Cardiac fibroblast (primary cell): Measurements from ENCODE around the gene KCNH6.

ENCODE experiments used
- DNase-seq, 2 donors: peaks; one replicate each; pipeline versions ENCODE4 v3.0.0 to v3.0.0-alpha.2; 2010; ENCODE audit warnings: low read depth in 2 of 2
- H3K4me3 ChIP-seq, 2 donors: replicated peaks in 1 of 2; 1 replicate in 1 of 2; 2 replicates in 1 of 2; pipeline ENCODE4 v1.5.1; 2011; ENCODE audit warnings: low read depth in 2 of 2, low read length in 2 of 2, mild to moderate bottlenecking in 2 of 2, moderate library complexity in 1 of 2
- CTCF ChIP-seq: IDR thresholded peaks from one replicate; pipeline ENCODE4 v1.5.1; 2011; ENCODE audit warnings: low read depth, mild to moderate bottlenecking, low read length, inconsistent platforms

Gene KCNH6

GRCh38 chr17:63506627-63507026, 16.5 kb upstream of the KCNH6 start:
- TF ChIP-seq CTCF: no peak
- DNase-seq: no peak
- no peak overlapping the region for H3K4me3 ChIP-seq

GRCh38 chr17:63511331-63511730, 11.8 kb upstream of the KCNH6 start:
- no peak for DNase-seq
- TF ChIP-seq CTCF: no peak
- H3K4me3 ChIP-seq: no peak overlapping the region

- TF ChIP-seq CTCF: no peak
- no peak overlapping the region for H3K4me3 ChIP-seq
- no peak for DNase-seq
Measured at GRCh38 chr17:63512388-63512787, 10.8 kb upstream of the KCNH6 start.

- H3K4me3 ChIP-seq: no peak overlapping the region
- TF ChIP-seq CTCF: no peak
- DNase-seq: no peak
Measured at GRCh38 chr17:63512896-63513644, 10.1 kb upstream of the KCNH6 start.

GRCh38 chr17:63514477-63514876, 8.7 kb upstream of the KCNH6 start:
- H3K4me3 ChIP-seq: no peak overlapping the region
- no peak for TF ChIP-seq CTCF
- no peak for DNase-seq

- no peak for TF ChIP-seq CTCF
- DNase-seq: no peak
- H3K4me3 ChIP-seq: no peak overlapping the region
Measured at GRCh38 chr17:63514974-63515373, 8.2 kb upstream of the KCNH6 start.

GRCh38 chr17:63515426-63515825, 7.7 kb upstream of the KCNH6 start:
- no peak for TF ChIP-seq CTCF
- DNase-seq: no peak
- no peak overlapping the region for H3K4me3 ChIP-seq
